Measurements from ENCODE around the gene BICC1.

DNA sequence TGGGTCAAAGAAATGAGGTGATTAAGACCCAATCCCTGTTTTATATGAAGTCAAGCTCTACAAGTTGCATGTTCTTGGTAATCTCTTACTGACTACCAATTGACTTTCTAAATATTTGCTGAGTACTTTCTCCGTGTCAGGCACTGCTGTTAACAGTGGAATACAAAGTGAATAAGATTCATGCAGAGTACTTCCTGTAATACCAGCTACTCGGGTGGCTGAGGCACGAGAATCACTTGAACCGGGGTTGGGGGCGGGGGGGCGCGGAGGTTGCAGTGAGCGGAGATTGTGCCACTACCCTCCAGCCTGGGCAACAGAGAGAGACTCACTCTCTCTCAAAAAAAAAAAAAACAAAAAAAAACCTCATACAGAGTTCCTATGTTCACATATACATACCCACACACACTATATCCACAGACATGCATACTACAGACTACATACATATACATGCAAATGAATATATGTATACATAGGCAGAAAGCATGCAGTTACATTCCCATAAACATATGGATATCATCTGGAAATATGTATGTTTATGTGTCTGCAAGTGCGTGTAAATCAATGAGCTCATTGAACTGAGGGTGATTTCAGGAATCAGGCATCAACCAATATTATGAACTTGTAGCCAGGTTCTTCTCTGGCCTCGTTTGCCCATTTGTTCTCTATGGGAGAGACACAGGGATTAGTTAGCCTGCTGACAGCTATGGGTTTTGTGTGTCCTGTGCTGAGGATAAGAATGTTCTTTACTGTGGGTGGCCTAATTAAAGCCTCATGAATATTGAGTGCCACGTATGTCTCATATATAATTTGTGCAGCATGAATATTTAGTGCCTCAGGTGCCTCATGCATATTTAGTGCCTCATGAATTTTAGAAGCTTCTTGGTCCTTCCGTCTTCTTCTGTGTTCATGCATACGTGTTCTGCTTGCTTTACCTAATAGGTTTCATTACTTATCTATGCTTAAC lies 73.9 kb downstream of the BICC1 start:
- TF ChIP-seq, protein P1, sequence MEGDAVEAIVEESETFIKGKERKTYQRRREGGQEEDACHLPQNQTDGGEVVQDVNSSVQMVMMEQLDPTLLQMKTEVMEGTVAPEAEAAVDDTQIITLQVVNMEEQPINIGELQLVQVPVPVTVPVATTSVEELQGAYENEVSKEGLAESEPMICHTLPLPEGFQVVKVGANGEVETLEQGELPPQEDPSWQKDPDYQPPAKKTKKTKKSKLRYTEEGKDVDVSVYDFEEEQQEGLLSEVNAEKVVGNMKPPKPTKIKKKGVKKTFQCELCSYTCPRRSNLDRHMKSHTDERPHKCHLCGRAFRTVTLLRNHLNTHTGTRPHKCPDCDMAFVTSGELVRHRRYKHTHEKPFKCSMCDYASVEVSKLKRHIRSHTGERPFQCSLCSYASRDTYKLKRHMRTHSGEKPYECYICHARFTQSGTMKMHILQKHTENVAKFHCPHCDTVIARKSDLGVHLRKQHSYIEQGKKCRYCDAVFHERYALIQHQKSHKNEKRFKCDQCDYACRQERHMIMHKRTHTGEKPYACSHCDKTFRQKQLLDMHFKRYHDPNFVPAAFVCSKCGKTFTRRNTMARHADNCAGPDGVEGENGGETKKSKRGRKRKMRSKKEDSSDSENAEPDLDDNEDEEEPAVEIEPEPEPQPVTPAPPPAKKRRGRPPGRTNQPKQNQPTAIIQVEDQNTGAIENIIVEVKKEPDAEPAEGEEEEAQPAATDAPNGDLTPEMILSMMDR (IDR thresholded peaks at IDR 0.05) = no peak
- TF ChIP-seq POLR2A (IDR thresholded peaks at IDR 0.05) = no peak

All from thyroid gland (tissue), 4 donors.